NT2/D1 (cell line): ENCODE measurements around the gene PPP1R26.

ENCODE experiments used
- YY1 ChIP-seq: IDR thresholded peaks from 2 replicates; pipeline ENCODE4 v1.6.1; 2011; ENCODE audit not compliant: insufficient read length, insufficient read depth
- ZNF274 ChIP-seq: IDR thresholded peaks from 2 replicates; pipeline ENCODE4 v1.6.1; 2011; ENCODE audit warnings: mild to moderate bottlenecking, low read depth, low read length

DNA sequence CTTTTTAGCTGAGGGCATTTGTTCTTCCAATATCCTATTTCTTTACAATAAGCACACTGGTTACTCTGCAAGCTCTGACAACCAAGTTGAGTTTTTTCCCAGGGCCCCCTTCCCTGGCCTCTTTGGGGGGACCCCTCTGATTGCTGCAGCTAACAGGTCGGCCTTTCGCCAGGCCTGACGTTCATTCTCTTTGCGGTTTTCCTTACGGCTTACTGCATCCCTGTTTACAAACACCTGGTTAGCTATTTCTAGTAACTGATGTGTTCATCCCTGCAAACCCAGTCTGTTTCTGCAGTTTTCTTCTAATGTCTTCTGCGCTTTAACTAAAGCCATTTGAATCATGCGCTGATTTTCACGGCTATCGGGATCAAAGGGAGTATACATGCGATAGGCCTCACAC, 37.5 kb upstream of the PPP1R26 start:
- TF ChIP-seq ZNF274 (no peak), YY1 (no peak)
